Spleen (tissue), 7 donors: ENCODE results near the gene PRKCH.

Experiments
- POLR2AphosphoS5 ChIP-seq, 3 donors: sonication (generic); formaldehyde crosslinking; IDR thresholded peaks; one replicate each; pipeline ENCODE4 v1.5.1; 2017; ENCODE audit warnings: antibody characterized with exemption in 3 of 3
- TF ChIP-seq, protein P1 (sequence below), 11 experiments: fragments of 200-600 bp in 7 of 11; fragments of 450-650 bp in 4 of 11; sonication (generic) in 4 of 11; IDR thresholded peaks in 8 of 11; conservative IDR thresholded peaks in 3 of 11; 1 replicate in 7 of 11; 2 replicates in 4 of 11; pipeline versions ENCODE4 v1.4.0 to v1.8.0; 2016 to 2021; ENCODE audit warnings: antibody characterized with exemption in 11 of 11, inconsistent platforms in 4 of 11, mild to moderate bottlenecking in 1 of 11
- donor health status: DM: no; HTN: no; CAD: no; lungs with moderate emphysema.
- donor health status: DM: no; HTN: no; CAD: no.
- donor health status: DM: no; HTN: no; CAD: no.

DNA sequence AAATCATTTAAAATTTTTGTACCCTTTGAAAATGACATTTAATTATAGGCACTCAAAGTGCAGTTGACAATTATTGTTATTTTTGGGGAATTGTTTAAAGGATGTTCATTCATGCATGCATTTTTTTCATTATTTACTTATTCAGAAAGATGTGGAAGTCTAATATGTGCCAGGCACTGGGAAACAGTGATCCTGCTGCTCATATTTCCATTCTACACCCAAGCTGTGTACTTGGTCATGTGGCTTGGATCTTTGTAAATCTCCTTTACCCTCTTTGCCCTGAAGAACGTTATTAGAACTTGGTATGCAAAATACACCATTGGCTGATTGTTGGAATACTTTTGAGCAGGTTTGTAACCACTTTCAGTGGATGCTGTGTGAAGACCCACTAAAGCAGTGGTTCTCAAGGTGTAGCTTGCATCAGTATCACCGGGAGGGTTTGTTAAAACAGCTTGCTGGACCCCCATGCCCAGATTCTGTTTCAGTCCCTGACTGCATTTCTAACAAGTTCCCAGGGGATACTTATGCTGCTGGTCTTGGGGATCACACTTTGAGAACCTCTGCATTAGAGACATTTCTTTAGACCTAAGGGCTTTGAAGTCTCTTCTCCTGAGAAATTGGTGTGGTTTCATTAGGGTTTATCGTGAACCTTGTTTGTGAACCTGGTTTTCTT is 47.5 kb downstream of the PRKCH start:
- TF ChIP-seq, protein P1, sequence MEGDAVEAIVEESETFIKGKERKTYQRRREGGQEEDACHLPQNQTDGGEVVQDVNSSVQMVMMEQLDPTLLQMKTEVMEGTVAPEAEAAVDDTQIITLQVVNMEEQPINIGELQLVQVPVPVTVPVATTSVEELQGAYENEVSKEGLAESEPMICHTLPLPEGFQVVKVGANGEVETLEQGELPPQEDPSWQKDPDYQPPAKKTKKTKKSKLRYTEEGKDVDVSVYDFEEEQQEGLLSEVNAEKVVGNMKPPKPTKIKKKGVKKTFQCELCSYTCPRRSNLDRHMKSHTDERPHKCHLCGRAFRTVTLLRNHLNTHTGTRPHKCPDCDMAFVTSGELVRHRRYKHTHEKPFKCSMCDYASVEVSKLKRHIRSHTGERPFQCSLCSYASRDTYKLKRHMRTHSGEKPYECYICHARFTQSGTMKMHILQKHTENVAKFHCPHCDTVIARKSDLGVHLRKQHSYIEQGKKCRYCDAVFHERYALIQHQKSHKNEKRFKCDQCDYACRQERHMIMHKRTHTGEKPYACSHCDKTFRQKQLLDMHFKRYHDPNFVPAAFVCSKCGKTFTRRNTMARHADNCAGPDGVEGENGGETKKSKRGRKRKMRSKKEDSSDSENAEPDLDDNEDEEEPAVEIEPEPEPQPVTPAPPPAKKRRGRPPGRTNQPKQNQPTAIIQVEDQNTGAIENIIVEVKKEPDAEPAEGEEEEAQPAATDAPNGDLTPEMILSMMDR (IDR thresholded peaks at IDR 0.05 in 8 of 11, conservative IDR thresholded peaks at IDR 0.05 in 3 of 11) = no peak
- TF ChIP-seq POLR2AphosphoS5 (IDR thresholded peaks at IDR 0.05) = no peak
